Measurements from ENCODE around the gene RNF215. TPM values are rescaled to one million over a fixed set of nuclear protein-coding genes. Genes with fewer than 3 reads are reported as not detected.

RNF215 gene
- total RNA-seq, 2 donors from 2014 or later = 9.3 to 15.6 TPM

DNA sequence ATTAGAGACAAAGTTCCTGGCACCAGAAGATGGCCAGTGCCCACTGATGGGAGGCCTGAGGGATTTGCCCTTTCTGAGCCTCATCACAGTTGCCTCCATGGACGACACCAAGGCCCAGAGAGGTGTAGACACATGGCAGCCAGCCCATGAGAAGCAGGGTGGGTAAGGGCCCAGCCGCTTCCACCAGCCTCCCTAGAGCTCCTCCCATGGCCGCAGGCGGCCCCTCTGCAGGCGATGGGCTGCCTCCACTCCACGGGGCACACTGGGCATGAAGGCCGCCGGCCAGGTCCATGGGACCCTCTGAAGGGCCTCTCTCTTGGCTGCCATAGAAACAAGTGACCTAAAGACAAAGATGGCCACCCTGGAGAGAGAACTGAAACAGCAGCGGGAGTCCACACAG lies 15.9 kb downstream of the RNF215 start:
- intact Hi-C loops (cut with DNase I) = no loop called here
- no peak for DNase-seq (ENCODE audit: low spot score)

DNA sequence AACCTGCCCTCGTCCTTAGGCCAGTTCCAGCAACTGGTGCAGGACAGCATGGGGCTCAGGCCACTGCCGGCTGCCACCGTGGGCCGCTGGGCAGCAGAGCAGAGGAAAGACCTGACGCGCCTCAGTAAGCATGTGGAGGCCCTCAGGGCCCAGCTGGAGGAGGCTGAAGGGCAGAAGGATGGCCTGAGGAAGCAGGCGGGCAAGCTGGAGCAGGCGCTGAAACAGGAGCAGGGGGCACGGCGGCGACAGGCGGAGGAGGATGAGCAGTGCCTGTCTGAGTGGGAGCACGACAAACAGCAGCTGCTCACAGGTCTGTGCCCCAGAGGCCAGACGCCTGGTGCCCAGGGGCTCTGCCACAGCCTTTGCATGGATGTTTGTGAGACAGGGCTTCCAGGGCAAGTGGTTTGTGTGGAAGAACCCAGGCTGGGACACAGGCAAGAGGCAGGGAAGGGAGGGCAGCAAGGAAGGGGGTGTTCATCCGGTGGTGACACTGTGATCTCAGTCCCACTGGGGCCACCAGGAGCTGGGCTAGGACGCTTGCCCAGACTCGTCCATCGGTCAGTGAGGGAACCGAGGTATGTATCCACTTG lies 16.5 kb downstream of the RNF215 start:
- no peak for DNase-seq (ENCODE audit: low spot score)
- intact Hi-C loops (cut with DNase I) = no loop called here

DNA sequence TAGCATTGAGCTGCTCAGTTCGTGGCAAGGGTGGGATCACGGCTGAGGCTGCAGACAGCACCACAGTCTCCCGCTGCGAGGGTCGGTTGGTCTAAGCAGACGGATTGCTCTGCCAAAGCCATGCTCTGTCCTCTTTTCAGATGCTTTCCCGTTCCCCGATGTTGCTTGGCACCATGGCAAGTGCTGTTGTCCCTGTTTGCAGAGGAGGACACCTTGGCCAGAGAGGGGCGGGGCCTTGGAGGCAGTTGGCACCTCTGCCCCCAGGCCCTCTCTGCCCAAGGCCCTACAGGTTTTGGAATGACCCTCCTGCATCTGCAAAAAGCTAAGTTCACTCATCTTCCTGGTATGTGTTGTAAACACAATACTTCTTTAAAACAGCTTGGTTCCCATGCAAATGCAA lies 18.8 kb downstream of the RNF215 start:
- DNase-seq (ENCODE audit: low spot score) = no peak
- intact Hi-C loops (cut with DNase I) = no loop called here

DNA sequence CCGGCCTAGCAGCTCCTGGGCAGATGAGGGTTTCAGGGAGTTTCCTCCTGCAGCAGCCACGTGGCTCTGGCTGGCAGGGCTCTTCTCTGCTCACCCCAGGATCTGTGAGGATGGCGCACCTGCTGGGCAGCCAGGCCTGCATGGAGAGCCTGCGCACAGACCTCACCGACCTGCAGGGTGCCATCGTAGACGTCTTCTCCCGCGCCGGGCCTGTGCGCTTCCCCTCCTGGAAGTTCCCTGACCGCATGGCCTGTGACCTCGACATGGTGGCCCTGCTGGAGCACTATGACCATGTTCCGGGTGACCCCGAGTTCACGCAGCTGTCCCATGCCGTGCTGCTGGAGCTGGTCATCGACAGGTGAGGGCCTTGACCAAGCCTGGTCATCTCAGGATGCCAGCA lies 21.3 kb downstream of the RNF215 start:
- no peak for DNase-seq (ENCODE audit: low spot score)
- intact Hi-C loops (cut with DNase I) = no loop called here

DNA sequence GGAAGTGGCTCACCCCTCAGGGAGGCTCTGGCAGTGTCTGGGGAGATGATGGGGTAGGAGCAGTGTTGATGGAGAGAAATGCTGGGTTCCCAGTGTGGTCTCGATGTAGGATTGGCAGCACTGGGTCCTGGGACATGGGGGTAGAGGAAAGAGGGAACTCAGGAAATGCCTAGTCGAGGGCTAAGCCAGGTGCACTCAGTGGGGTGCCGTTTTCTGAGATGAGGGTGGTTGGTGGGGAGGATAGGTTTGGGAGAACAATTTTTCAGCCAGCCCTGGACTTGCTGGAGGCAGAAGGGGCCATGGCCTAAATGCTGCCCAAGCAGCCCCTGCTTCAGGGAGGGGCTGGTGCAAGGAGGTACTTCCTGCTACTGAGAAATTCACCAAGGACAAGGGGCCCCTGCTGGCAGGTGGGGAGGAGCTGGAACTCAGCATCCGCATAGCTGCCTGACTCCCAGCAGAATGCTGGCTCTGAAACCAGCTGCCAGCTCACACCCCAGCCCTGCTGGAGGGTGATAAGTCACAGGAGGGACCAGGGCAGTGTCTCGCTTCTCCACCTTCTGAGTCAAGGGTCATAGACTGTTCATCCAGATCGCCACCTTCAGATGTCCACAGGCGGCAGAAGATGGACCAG lies 24.4 kb downstream of the RNF215 start:
- intact Hi-C loops (cut with DNase I) = no loop called here
- no peak for DNase-seq (ENCODE audit: low spot score)

DNA sequence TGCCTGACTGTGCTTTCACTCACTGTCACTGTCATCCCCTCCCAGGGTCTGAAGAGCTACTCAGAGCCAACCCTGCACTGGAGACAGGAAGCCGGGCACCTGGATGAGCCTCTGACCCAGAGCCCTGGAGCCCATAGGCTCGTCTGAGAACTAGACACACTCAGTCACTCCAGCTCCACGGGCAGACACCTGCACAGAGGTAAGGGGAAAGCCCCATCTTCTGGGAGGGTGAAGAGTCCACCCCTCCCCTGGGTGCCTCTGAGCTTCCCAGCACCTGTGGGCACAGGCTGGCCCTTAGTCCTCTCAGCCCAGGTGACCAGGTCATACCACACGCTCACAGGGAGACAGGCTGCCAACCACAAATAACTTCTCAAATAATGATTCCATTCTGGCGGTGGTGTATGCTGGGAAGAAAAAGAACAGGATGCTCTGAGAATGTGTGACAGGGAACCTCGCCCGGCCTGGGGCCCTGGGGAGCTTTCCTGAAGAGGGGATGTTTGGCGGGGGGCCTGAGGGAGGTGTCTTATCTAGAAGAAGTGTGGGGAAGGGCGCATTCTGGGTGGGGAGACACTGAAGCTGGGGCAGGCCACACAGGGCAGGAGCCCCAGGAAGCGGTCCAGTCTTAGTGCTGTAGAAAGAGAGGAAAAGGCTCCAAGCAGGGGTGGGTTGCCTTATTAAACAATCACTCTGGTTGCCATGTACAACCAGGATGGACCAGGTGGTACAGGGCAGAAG lies 25.1 kb downstream of the RNF215 start:
- DNase-seq (ENCODE audit: low spot score) = no peak
- intact Hi-C loops (cut with DNase I) = no loop called here

DNA sequence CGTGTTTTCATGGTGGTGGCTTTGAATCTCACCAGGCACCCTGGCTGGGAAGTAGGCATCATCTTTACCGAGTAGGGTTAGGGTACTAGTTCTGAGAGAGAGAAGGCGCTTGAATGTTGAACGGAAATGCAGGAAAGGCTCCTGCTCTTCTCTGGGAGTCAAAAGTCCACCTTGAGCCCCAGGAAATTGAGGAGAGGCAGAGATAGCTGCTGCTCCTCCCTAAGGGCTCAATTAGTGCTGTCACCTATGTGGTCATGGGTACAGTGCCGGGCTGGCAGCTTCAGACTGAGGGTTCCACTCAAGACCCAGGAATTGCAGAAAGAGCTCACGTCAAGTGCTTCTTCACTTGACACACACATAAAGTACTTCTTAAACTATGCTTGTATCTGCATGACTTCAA lies 28.7 kb downstream of the RNF215 start:
- no peak for DNase-seq (ENCODE audit: low spot score)
- intact Hi-C loops (cut with DNase I) = no loop called here

DNA sequence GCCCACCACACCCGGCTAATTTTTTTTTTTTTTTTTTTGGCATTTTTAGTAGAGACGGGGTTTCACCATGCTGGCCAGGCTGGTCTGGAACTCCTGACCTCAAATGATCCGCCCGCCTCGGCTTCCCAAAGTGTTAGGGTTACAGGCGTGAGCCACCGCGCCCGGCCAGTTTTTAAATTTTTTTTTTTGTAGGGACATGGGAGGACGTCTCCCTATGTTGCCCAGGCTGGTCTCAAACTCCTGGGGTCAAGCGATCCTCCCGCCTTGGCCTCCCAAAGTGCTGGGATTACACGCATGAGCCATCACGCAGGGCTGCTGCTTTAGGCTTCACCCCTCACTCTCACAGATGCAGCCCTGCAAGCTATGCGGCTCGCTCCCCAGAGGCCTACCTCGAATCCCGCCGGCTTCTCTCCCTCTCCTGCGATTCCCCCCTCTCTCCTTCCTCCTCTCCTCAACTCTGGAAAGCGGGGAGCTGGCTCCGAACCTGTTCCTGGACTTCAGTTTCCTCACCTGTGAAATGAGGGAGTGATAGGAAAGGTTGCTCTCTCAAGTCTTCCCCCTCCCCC lies 29.5 kb downstream of the RNF215 start:
- intact Hi-C loops (cut with DNase I) = no loop called here
- DNase-seq (ENCODE audit: low spot score) = no peak

DNA sequence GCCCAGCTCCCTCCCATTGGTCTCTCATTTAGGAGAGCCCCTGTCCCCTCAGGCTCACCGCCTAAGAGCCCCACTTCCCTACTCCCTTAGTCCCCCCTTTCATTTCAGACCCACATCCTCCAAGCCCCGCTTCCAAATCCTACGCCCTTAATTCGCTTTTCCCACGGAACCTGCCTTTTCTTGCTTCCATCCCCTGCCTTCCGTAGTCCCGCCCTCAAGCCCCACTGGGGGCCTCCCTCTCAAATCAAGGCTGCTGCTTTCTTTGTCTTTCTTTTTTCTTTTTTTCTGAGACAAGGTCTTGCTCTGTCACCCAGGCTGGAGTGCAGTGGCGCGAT lies 30.0 kb downstream of the RNF215 start:
- no peak for DNase-seq (ENCODE audit: low spot score)
- intact Hi-C loops (cut with DNase I) = no loop called here

DNA sequence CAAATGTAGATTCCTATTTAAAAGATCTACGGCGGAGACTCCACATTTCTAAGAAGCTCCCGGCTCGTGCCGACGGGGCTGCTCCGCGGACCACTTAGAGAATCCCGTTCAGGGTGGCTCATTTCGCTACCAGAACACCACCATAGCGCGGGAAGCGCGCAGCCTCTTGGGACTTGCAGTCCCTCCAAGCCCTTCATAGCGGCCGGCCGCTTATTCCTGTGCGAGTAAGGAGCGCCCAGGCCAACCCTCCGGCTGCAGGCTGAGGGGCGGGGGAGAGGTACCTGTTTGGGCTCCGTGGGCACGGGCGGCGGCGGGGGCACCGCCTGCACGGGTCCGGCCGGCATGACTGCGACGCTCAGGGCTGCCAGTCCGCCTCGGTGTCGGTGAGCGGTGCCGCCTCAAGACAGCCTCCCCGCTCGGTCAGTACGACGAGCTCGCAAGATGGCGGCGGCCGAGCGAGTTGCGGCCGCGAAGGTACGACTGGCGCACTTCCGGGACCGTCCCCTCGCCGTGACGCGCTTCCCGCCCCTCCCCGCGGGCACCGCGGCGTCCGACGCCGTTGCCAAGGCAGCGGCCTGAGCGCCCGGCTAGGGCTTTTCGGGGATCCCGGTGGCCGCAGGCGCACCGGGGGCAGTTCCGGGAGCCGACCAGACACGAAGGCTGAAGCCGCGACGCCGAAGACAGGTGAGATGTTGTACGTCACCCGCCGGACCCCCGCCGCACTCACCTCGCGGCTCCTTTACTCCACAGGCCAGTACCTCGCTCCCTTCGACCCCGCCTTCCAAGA lies 30.6 kb downstream of the RNF215 start, which contains the start of the genes CCDC157 and SF3A1:
Gene CCDC157 (plus strand): TSS at position 559 of the 787 bp plus-strand sequence. CDS start 8,994 bp downstream, outside the sequence.
Gene SF3A1 (minus strand): TSS at position 446 of the 787 bp plus-strand sequence. CDS start 102 bp downstream, at position 344.
- intact Hi-C loops (cut with DNase I) = no loop called here
- DNase-seq (ENCODE audit: low spot score) = peak; percentile 97

DNA sequence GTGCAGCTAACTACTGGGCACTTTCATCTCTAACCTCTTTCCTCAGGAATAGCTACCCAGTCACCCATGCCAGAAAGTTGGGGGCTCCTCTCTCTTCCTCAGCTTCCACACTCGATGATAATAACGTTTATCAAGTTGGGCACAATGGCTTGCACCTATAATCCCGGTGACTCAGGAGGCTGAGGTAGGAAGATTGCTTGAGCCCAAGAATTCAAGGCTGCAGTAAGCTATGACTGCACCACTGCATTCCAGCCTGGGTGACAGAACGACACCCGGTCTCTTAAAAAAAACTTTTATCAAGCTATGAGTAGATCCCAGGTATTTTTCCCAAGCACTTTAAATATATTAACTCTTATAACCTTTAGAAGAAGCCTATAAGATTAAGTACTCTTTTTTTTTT lies 32.6 kb downstream of the RNF215 start:
- intact Hi-C loops (cut with DNase I) = no loop called here
- no peak for DNase-seq (ENCODE audit: low spot score)

DNA sequence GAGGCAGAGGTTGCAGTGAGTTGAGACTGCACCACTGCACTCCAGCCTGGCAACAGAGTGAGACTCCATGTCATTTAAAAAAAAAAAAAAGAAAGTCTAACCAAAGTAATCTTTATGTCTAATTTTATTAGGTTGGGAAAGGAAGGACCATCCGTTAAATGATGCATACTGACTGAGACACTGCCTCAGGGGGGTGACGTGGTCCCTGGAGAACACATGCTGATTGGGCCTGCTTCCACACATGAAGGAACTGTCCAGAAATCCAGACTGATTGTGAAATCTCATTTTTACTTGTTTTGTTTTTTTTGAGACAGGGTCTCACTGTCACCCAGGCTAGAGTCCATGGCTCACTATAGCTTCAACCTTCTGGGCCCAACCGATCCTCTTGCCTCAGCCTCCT lies 36.0 kb downstream of the RNF215 start:
- no peak for DNase-seq (ENCODE audit: low spot score)
- intact Hi-C loops (cut with DNase I) = no loop called here

DNA sequence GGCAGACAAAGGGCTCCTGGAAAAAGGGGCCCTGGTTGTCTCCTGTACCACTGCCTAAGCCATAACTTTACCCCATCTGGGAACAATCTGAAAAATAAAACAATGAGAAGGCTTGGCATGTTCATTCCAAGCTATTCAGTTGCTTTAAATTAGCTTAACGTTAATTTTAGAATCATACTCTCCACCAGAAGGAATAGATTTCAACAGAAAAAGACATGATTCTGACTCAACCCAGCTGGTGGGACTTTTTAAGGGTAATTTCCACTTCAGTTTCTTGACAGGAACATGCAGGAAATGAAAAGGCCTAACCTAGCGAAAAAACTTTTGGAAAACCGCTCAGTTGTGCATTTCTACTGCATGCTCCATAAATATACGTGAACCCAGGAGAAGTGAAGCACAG lies 38.4 kb downstream of the RNF215 start:
- no peak for DNase-seq (ENCODE audit: low spot score)
- intact Hi-C loops (cut with DNase I) = no loop called here

DNA sequence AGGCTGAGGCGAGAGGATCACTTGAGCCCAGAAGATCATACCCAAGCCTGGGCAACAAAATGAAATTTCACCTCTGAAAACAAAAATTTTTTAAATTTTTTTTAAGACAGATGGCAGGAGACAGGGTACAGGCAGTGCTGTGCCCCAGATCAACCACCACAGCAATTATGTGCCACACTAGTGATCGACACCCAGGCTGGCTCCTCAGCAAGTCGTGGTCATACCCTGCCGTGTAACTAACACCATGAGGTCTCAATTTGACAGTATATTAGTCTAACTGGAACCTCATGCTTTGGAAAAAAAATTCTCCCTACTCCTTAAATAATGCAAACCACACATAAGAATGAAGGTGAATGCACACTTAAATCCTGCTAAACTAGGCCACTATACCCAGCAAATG lies 38.8 kb downstream of the RNF215 start:
- intact Hi-C loops (cut with DNase I) = no loop called here

DNA sequence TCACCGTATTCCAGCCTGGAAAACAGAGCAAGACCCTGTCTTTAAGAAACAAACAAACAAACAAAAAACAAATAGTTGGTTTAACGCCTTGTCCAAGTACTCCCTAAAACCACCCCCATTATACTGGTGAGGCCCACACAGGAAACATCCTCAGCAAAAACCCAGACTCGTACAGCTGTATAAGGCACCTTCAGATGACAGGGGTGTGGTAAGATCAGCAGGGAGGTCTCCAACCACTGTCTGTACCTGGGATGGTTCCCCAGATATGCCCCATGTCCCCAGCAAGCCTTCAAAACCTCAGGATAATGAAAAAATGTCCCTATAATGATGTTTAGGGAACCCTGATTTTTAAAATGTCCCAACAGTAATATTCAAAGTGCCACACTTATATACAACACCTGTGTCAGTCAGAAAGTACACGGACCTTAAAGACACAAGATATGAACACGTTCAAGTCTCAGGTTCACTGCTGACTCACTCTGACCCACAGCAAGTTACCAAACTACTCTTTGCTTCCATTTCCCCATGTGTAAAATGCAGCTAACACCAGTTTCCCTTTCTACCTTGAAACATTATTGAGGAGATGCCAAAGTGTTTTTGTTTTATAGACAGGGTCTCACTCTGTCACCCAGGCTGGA lies 39.8 kb downstream of the RNF215 start:
- no peak for DNase-seq (ENCODE audit: low spot score)
- intact Hi-C loops (cut with DNase I) = no loop called here

More for the DNA sequence above, 38.8 kb downstream of the RNF215 start:
- DNase-seq (ENCODE audit: low spot score) = no peak

DNA sequence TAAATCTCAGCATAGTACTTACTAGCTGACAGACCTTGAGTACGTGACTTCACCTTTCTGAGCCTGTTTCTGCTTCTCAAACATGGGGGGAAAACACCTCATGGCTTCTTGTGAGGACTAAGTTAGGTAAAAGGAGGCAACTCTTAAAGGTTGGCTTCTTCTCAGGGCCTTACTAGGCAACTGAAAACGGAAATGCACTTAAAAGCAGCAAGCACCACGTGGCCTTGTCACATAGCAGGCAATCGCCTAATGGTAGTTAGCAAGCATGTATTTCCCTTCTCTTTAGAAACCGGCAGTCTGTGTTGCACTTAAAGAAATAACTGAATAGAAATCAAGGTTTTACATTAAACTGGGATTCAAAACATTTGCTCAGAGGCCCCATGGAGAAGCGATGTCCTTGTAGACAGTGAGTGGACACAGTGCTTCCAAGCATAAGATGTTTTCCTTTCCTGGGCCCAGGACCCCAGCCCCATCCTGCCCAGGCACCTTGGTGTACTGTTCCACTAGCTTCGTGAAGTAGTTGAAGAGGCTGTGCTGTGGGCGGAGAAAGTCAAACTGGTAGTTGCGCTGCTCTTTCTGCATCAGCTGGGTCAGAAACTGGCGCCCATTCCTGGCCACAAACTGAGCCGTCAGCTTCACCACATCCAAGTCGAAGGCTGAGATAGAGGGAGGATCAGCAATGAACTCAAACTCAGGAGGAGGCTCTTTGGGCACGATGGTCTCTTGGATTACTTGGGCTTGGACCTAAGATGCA lies 42.6 kb downstream of the RNF215 start:
- no peak for DNase-seq (ENCODE audit: low spot score)
- intact Hi-C loops (cut with DNase I) = no loop called here

DNA sequence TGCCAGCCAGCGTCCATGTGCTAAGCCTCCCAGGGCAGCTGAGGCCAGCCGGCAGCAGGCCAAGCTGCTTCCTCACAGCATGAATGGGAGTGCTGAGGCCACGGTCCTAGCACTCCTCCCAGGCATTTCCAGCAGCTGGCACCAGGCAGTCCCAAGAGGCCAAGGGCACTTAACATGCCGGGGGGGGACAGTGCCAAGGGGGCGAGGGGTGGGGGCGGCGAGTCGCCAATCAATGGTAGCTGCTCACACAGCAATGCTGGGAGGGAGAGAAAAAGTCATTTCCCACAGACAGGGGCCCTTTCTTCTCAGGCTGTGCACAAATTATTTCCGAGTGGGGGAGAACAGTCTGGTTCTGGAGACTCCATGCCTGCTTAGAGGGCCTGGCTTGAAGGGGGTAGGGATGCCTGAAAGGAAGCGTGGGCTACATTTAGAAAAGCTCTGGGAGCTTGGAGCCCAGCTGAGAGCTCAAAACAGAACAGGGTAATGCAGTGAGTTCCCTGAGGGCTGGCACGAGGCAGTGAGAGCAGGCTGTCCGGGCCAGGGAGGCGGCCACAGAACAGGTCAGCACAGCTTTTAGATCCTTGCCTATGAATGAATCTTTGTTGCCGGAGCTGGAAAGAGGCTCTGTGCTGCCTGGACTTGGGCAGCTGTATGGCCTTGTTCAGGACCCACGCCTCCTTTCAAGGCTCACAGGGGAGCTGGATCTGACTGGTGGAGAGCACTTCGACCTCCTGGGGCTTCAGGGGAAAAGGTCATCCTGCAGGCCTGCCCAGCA lies 46.1 kb downstream of the RNF215 start:
- DNase-seq (ENCODE audit: low spot score) = no peak
- intact Hi-C loops (cut with DNase I) = no loop called here

DNA sequence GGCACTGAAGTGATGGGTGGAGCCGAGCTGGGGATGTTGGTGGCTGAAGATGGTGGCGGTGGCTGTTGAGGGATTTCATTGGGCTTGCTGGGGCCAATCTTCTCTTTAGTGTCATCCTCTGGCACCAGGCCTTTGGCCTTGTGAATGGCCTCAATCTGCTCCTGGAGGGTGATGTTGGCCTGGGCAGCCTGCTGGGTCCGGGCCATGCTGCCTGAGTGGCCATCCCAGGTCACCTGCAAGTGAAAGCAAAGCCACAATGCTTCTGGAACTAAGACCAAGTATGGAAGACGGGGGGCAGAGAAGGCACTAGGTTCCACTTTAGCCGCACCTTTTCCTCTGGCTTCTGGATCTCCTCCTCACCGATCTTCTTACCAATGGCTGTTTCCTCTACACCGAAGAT lies 48.4 kb downstream of the RNF215 start:
- intact Hi-C loops (cut with DNase I) = no loop called here
- DNase-seq (ENCODE audit: low spot score) = no peak

Measured in posterior vena cava (tissue), 2 donors.